ENCODE results near the gene FBXW12.
A peak's percentile ranks its signal among the peaks of the same experiment; 100 is the strongest.
"Not testable (repeated sequence)": the region's sequence is repeated elsewhere in the genome, so short reads cannot be mapped to it uniquely, and the experiment has no call there.

FBXW12 gene

GRCh38 chr3:48372862-48373435 is 930 bp downstream of the FBXW12 start:
- DNase-seq, result no peak

GRCh38 chr3:48387634-48388033 is 15.6 kb downstream of the FBXW12 start:
- DNase-seq, result no peak

DNA sequence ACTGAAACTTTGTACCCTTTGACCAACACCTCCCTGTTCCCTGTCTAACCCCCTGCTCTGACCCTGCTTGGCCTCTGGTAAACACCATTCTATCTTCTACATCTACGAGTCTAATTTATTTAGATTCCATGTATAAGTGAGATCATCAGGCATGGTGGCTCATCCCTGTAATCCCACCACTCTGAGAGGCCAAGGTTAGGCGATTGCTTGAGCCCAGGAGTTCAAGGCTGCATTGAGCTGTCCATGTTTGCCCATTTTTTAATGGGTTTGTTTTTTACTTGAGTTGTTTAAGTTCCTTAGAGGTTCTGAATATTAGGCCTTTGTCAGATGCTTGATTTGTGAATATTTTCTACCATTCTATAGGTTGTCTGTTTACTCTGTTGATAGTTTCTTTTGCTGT is 16.9 kb downstream of the FBXW12 start:
- no peak for DNase-seq

GRCh38 chr3:48394391-48394790 is 22.4 kb downstream of the FBXW12 start:
- DNase-seq, result no peak

DNA sequence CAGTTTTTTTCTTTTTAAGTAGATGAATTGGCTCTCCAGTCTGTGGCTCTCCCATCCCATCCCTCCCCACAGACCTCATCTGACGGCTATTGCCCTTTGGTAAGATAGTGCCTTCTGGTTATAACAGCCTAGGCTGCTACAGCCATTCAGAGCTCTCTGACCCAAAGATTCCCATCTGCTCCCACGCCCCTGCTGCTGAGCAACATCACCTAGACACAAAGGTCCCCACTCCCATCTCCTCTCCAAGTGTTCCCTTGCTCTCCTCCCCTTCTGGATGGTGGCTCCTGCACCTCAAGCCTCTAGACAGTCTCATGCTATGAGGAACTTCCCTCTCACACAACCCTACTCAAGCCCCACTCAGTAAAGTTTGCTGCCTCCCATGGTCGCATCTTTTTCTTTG is 23.7 kb downstream of the FBXW12 start:
- DNase-seq, result no peak

DNA sequence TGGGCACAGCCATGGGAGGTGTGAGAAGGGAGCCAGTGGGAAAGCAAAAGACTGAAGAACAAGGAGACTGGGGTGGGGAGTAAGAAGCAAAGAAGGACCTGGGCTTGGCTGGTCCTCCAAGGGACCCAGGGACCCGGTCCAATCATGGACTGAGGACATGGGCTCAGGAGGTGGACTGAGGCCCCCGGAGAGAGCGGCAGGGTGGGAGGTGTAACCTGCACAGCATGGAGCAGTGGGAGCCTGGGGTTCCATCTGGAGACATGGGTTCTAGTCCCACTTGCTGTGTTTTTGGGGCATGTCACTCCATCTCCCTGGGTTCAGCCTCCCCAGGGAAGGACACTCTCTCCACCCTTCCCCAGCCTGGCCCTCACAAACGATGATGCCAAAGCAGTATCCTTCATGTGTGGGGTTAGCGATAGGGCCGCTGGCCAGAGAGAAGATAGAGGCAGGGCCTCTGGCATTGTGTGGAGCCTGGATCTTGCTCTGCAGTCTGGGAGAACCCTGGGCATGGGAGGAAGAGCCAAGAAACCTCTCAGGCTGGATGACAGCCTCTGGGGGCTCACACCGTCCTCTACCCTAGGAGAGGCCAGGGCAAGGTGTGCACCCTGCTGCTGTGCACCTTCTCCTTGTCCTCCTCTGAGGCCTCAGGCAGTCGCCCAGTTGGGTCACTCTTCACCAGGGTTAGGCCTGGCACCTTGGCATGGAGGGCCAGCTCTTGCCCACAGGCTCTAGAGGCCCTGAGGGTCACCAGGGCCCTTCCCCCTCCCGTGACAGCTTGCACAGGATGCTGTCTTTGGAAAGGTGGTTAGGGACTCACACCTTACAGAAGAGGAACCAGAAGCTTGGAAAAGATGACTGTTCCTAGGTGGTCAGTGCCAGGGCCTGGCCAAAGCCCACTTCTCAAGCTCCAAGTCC is 26.0 kb downstream of the FBXW12 start:
- DNase-seq, result no peak

GRCh38 chr3:48398701-48399386 is 26.8 kb downstream of the FBXW12 start:
- no peak for DNase-seq

- no peak for DNase-seq
These were observed 27.6 kb downstream of the FBXW12 start for GRCh38 chr3:48399387-48400172.

GRCh38 chr3:48400824-48401433 is 28.9 kb downstream of the FBXW12 start:
- peak; percentile 79 to 82 for DNase-seq

- DNase-seq, result not testable (repeated sequence)
These were observed 29.4 kb downstream of the FBXW12 start for GRCh38 chr3:48401434-48401901.

DNA sequence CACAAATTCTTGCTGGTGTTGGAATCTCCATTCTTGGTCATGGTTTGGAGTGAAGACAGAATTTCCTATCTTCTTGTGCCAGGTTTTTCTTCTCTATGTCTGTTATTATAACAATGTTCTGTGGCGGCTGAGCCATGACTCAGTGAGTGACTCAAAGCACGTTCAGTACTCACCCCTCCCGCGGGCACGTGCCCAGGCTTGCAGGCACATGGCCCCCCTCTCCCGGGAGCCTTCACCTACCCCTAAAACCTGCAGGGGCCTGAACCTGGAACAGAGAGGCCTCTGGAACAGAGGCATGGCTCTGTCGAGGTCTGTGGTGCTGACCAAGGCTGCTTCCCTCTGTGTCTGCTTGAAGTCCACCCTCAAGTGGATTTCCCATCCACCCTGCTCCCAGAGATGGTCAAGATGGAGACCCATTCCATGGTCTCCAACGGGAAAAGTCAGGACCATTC is 30.3 kb downstream of the FBXW12 start:
- no peak for DNase-seq

DNA sequence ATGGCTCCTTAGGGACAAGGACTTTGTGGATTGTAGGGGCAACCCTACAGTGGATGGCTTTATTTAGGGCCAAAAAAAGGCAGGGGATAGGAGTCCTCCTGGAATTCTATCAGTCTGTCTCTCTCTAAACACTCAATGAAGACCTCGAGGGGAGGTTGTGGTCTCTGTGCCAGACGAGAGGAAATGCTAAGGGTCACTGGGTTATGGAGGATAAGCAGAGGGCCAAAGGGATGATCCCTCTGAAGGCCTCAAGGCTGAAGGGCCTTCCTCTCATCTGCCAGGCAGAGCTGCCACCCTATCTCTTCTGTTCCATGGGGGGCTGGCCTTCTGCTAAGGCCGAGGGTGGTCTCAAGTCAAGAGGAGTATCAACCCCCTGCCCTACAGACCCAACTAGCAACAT is 30.9 kb downstream of the FBXW12 start:
- peak in 1 of 2 donors; percentile 4 for DNase-seq

DNA sequence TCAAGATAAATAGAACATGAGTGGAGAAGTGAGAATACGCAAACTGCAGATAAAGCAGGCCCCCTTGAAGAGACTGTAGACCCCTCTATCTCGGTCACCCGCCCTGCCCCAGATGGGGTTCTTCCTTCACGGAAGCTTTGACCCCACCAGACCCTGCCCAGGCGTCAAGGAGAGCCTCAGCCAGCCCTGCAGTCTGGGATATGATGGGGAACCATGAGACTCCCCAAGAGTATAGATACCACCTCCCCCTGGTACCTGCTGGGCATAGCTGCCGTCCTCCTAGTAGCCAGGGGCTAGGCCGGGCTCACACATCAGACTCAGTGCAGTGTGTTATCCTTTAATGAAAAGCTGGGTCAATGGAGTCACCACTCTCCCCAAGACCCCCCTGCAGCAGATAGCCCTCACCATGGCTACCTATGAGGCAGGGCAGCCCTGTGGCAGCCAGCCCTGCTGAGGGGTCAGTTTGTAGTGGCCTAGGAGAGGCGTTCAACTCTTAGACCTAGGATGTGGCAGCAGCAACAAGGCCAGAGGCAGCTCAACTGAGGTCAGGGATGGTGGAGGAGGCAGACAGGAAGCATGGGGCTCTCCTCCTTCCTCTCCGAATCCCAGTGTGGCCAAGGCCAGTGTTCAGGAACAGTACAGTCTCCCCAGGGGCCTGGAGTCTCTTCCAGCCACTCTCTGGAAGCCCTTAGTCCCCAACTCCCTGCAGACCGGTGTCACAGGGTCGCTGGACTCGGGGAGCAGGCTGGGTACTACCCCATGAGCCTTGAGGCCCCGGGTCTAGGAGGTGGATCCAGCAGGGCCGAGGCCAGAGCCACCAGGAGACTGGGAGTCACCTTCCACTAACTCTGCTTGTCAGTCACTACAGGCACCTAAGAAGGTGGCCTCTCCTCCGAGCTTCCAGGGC is 31.8 kb downstream of the FBXW12 start:
- peak in 1 of 2 donors; percentile 5 for DNase-seq

DNA sequence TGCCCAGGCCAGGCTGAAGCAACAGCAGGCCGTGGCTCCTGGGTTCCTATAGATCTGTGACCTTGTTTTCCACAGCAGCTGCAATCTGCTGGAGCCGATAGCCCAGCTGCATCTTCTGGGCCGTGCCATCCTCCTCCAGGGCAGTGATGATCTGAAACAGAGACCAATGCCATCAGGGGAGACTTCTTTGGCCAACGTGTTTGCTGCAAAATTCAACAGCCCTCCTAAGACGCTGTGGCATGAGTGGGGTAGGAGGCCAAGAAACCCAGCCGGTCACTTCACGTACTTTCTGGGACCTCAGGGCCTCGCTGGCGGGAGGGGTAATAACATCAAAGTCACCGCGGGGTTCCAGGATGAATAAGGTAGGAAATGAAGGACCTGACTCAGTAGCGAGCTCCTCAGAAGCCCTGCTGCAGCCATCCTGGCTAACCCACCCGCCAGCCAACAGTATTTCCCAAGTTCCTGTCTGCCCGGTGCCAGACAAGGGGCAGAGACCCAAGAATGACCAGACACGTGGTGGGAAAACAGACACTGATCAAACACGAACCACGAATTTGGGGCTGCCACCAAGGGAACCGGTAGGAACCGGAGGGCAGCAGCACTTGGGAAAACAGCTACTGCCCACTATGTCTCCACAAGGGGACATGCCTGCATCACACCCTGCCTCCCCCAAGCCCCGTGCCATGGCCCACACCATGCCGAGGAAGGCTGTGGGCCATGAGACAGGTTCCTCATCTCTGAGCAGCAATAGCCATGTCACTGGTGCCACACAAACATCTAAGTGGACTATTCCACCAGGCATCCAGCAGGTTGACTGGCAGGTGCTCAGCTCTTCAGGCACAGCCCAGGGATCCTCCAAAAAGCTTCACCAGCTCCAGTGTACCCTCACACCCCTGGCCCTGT is 32.7 kb downstream of the FBXW12 start:
- peak in 1 of 2 donors; percentile 8 for DNase-seq

DNA sequence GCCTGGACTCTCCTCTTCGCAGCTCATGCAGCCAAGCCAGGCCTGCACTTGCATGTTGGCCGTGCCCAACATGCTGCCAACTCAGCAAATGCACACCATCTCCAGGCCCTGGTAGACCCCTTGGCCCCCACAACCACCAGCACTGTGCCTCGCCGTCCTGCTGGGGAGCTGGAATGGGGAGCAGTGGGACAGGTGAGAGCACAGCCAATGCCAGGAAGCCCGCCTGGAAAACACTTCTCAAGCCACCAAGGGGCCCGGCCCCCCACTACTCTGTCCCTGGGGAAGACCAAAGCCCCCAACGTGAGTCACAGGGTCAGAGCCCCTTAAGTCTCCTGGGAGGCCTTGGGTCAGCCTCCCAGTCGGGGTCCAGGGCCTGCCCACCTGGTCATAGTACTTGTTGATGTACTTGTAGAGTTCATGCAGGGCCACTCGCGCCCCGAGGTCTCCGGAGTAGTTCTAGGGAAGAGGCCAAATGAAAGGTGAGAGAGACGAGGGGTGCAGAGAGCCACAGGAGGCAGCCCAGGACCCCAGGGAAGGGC is 33.4 kb downstream of the FBXW12 start:
- no peak for DNase-seq

DNA sequence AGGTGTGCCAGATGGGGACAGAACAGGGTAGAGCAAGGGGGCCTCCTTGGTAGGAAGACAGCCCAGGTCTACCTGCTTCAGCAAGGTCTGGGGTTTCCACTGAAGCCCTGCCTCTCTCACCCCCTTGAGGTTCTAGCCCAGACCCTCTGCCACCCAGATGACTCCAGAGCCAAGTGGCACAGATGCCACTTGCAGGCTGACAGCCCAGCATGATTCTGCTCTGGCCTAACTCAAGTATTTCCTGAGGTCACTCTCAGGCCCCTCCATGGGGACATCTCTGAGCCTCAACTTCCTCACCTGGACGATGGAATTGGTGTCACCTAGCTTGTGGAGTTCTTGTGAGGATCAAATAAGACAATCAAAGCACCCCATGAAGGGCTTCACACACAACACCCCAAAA is 34.0 kb downstream of the FBXW12 start:
- DNase-seq, result peak in 1 of 2 donors; percentile 6

GRCh38 chr3:48406443-48407431 is 34.7 kb downstream of the FBXW12 start:
- DNase-seq, result peak in 1 of 2 donors; percentile 2

- DNase-seq, result peak in 1 of 2 donors; percentile 6
These were observed 35.6 kb downstream of the FBXW12 start for GRCh38 chr3:48407542-48408099.
